WI38 (cell line): ENCODE data around the gene PRTN3.

Experiments used
- H3K4me3 ChIP-seq: 2 replicates; pipeline ENCODE4 v1.5.1; 2011; ENCODE audit warnings: low read depth, mild to moderate bottlenecking, control low read depth, low read length
- TF ChIP-seq, protein P1 (sequence below): IDR thresholded peaks from 2 replicates; pipeline ENCODE4 v1.5.1; 2012; ENCODE audit warnings: low read depth, mild to moderate bottlenecking, control low read depth, low read length

The PRTN3 gene

DNA sequence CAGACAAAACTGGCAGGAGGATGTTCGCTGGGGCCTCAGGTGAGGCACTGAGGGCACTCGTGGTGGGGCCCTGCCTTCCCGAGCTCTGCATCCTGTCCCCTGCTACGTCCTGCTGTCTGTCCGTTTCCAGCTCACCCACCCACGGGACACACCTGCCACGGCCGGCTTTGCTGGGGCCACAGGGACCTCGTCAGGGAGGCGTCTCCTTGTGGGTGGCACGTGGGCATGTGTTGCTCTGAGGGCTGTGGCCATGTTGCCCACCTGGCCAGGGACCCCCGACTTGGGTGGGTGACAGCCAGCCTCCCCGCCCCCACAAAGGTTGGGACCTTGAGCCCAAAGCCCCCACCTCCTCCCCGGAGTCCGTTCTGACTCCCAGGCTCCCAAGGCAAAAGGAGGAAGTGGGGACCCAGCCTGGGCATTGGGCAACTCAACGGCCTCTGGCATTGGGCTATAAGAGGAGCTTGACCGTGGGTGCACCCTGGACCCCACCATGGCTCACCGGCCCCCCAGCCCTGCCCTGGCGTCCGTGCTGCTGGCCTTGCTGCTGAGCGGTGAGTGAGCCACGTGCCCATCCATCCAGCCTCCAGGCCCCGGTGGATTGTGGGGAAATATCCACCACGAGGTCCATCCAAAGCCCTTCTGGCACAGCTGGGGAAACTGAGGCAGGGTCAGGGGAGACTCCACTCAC, at the start of gene PRTN3:
Gene PRTN3, plus strand, starts transcription at position 481 of the 688 bp plus-strand sequence. Its CDS starts 10 bp downstream, at position 491.
- TF ChIP-seq, protein P1, sequence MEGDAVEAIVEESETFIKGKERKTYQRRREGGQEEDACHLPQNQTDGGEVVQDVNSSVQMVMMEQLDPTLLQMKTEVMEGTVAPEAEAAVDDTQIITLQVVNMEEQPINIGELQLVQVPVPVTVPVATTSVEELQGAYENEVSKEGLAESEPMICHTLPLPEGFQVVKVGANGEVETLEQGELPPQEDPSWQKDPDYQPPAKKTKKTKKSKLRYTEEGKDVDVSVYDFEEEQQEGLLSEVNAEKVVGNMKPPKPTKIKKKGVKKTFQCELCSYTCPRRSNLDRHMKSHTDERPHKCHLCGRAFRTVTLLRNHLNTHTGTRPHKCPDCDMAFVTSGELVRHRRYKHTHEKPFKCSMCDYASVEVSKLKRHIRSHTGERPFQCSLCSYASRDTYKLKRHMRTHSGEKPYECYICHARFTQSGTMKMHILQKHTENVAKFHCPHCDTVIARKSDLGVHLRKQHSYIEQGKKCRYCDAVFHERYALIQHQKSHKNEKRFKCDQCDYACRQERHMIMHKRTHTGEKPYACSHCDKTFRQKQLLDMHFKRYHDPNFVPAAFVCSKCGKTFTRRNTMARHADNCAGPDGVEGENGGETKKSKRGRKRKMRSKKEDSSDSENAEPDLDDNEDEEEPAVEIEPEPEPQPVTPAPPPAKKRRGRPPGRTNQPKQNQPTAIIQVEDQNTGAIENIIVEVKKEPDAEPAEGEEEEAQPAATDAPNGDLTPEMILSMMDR: no peak

DNA sequence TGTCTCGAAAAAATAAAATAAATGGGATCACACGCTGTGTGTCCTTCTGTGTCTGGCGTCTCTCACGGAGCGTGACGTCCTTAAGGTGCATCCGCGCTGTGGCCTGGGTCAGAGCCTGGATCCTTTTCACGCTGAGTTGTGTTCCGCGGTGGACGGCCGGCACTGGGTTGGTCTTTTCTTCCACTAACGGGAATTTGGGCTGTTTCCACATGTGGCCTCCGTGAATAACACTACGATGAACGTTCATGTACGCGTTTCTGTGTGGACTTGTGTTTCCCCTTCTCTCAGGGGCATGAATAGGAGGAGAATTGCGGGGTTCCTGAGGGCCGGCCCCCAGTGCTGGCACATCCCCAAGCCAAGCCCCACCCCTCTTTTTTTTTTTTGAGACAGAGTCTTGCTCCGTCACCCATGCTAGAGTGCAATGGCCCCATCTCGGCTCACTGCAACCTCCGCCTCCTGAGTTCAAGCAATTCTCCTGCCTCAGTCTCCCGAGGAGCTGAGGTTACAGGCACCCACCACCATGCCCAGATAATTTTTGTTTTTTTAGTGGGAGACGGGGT, 49.7 kb upstream of the PRTN3 start:
- no peak overlapping the region for H3K4me3 ChIP-seq
- TF ChIP-seq, protein P1: no peak

More for the DNA sequence above, at the start of gene PRTN3:
- H3K4me3 ChIP-seq: no peak within 1 kb of the TSS

- TF ChIP-seq, protein P1: no peak
- no peak overlapping the region for H3K4me3 ChIP-seq
Observed at GRCh38 chr19:791567-792305, 49.1 kb upstream of the PRTN3 start.

- TF ChIP-seq, protein P1: no peak
- no peak overlapping the region for H3K4me3 ChIP-seq
Observed at GRCh38 chr19:792306-792885, 48.4 kb upstream of the PRTN3 start.

- no peak overlapping the region for H3K4me3 ChIP-seq
- TF ChIP-seq, protein P1: no peak
Observed at GRCh38 chr19:793806-794205, 47.0 kb upstream of the PRTN3 start.

DNA sequence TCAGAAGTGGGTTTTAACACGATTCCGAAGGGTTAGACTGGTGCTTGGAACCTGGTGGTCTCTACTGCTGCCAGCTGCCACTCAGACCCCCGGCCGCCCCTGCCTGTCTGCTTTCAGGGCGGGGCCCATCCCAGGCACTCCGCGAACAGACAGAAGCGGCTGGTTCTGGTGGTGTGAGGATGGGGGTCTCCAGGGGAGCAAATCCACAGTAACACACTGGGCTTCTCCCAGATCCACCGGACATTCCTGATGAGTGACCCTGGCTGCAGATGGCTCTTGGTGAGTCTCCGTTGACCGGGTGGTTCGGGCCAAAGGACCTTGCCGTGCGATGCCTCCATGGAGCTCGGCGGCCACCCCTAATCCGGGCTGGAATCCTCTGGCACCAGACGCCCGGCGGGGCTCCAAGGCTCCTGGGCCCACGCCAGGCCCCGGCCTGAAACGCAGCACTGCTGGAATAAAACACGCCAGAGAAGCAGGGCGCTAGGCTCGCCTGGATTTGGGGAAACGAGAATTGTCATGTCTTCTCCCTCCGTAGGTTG, 45.7 kb upstream of the PRTN3 start:
- no peak overlapping the region for H3K4me3 ChIP-seq
- TF ChIP-seq, protein P1: no peak
